ENCODE results near the gene RHEX.

DNA sequence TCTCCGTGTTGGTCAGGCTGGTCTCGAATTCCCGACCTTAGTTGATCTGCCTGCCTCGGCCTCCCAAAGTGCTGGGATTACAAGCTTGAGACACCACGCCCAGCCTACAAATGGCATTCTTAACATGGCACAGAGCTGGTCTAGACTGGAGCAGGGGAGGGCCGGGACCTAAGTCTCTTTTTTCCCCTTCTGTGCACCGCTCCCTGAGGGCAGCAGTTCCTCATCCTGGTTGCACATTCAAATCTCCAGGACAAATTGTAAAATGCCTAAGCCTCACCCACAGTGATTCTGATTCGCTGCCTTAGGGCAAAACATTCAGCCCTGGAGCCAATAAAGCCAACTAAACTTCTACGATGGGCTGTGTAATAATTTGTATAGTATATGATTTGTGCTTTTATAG lies 74.4 kb downstream of the RHEX start:
- TF ChIP-seq CTCF (IDR thresholded peaks at IDR 0.05): no peak
- TF ChIP-seq POLR2A (IDR thresholded peaks at IDR 0.05): no peak
